Epithelial cell of esophagus (primary cell): ENCODE data around the gene TTC1.

Experiments used
- DNase-seq: peaks from one replicate; pipeline ENCODE4 v3.0.0; 2010; ENCODE audit warnings: low read depth
- H3K4me3 ChIP-seq: 2 replicates; pipeline ENCODE4 v1.5.1; 2011; ENCODE audit warnings: mild to moderate bottlenecking, low read length, control low read depth
- CTCF ChIP-seq: IDR thresholded peaks from 2 replicates; pipeline ENCODE4 v1.5.1; 2011; ENCODE audit warnings: low read depth, mild to moderate bottlenecking, low read length, control low read depth, inconsistent platforms; ENCODE audit not compliant: insufficient read depth; ENCODE audit errors: missing control alignments

The TTC1 gene

GRCh38 chr5:159978358-159978757, 30.6 kb upstream of the TTC1 start:
- DNase-seq: no peak
- TF ChIP-seq CTCF: no peak
- no peak overlapping the region for H3K4me3 ChIP-seq

- DNase-seq: peak; percentile 95
- no peak for TF ChIP-seq CTCF
- H3K4me3 ChIP-seq: no peak overlapping the region
Observed at GRCh38 chr5:159982421-159983173, 26.3 kb upstream of the TTC1 start.

- peak overlapping the region; percentile 26 for H3K4me3 ChIP-seq
- TF ChIP-seq CTCF: peak; percentile 76
- peak; percentile 86 for DNase-seq
Observed at GRCh38 chr5:159987031-159987674, 21.8 kb upstream of the TTC1 start.

- no peak for DNase-seq
- no peak for TF ChIP-seq CTCF
- no peak overlapping the region for H3K4me3 ChIP-seq
Observed at GRCh38 chr5:159990506-159990905, 18.4 kb upstream of the TTC1 start.

- no peak for TF ChIP-seq CTCF
- H3K4me3 ChIP-seq: no peak overlapping the region
- no peak for DNase-seq
Observed at GRCh38 chr5:159992566-159992965, 16.4 kb upstream of the TTC1 start.

- DNase-seq: no peak
- TF ChIP-seq CTCF: no peak
Observed at GRCh38 chr5:159993194-159993593, 15.7 kb upstream of the TTC1 start.

More at GRCh38 chr5:159993194-159993593, 15.7 kb upstream of the TTC1 start:
- H3K4me3 ChIP-seq: no peak overlapping the region
